IMR-90 (cell line): ENCODE measurements around the gene HDAC7. TPM values are rescaled to one million over a fixed set of nuclear protein-coding genes. Genes with fewer than 3 reads are reported as not detected.

Source experiments
- ATAC-seq: fragments of 200-7000 bp; cut with Tn5 transposase; 2 replicates; pipeline ENCODE4 v1.9.1; 2020; ENCODE audit warnings: low read depth, mild to moderate bottlenecking, moderate library complexity
- BruUV-seq: library from RNA; stranded (reverse); fragments of 400-500 nt; replicated peaks from 2 replicates; lab custom pipeline; 2021; lab: Mats Ljungman, UMichigan
- CTCF ChIA-PET: fragments of 300-600 bp; formaldehyde crosslinking; extraction: SDS; loops from one replicate; lab custom pipeline; 2021; ENCODE audit warnings: antibody characterized with exemption; lab: Yijun Ruan, JAX
- POLR2A ChIA-PET: fragments of 300-600 bp; sonication (Branson Sonifier 250); formaldehyde crosslinking; loops from one replicate; lab custom pipeline; 2022; ENCODE audit warnings: antibody characterized with exemption; ENCODE audit not compliant: unreplicated experiment; lab: Charles Lee
- DNase-seq: peaks from one replicate; pipeline ENCODE4 v3.0.0; 2013
- H2AFZ ChIP-seq: replicated peaks from 2 replicates; pipeline ENCODE3; 2013; ENCODE audit warnings: low read length, mild to moderate bottlenecking; ENCODE audit not compliant: poor library complexity
- H2AK5ac ChIP-seq: 2 replicates; pipeline ENCODE4 v1.6.1; 2013; ENCODE audit warnings: low read depth, low read length, inconsistent platforms
- H2AK9ac ChIP-seq: replicated peaks from 2 replicates; pipeline ENCODE3; 2013; ENCODE audit warnings: mild to moderate bottlenecking, low read depth, low read length, moderate library complexity; ENCODE audit not compliant: poor library complexity
- H2BK120ac ChIP-seq: 2 replicates; pipeline ENCODE4 v1.6.1; 2013; ENCODE audit warnings: low read depth, low read length, inconsistent platforms
- H2BK15ac ChIP-seq: 3 replicates; pipeline ENCODE4 v1.6.1; 2013; ENCODE audit warnings: low read depth, low read length, inconsistent platforms
- H2BK20ac ChIP-seq: 2 replicates; pipeline ENCODE4 v1.6.1; 2013; ENCODE audit warnings: low read depth, mild to moderate bottlenecking, inconsistent platforms, low read length, moderate library complexity
- H2BK5ac ChIP-seq: 2 replicates; pipeline ENCODE4 v1.6.1; 2013; ENCODE audit warnings: mild to moderate bottlenecking, low read depth, low read length, inconsistent platforms; ENCODE audit not compliant: poor library complexity, severe bottlenecking
- H3K14ac ChIP-seq: replicated peaks from 2 replicates; pipeline ENCODE4 v1.6.1; 2013; ENCODE audit warnings: low read depth, low read length, inconsistent platforms
- H3K18ac ChIP-seq: 2 replicates; pipeline ENCODE4 v1.6.1; 2013; ENCODE audit warnings: low read depth, low read length, control low read depth
- H3K23ac ChIP-seq: 2 replicates; pipeline ENCODE4 v1.6.1; 2013; ENCODE audit warnings: low read depth, low read length, inconsistent platforms
- H3K27ac ChIP-seq: 2 replicates; pipeline ENCODE4 v1.5.1; 2013; ENCODE audit warnings: mild to moderate bottlenecking, control low read depth, low read length; ENCODE audit not compliant: insufficient read depth
- H3K27me3 ChIP-seq: 2 replicates; pipeline ENCODE4 v1.6.1; 2013; ENCODE audit warnings: low read length; ENCODE audit not compliant: control insufficient read depth, insufficient read depth
- H3K36me3 ChIP-seq: 2 replicates; pipeline ENCODE4 v1.6.1; 2013; ENCODE audit warnings: low read length, mixed read lengths; ENCODE audit not compliant: control insufficient read depth, insufficient read depth
- H3K4ac ChIP-seq: 2 replicates; pipeline ENCODE4 v1.6.1; 2013; ENCODE audit warnings: low read depth, low read length, inconsistent platforms
- H3K4me1 ChIP-seq: 2 replicates; pipeline ENCODE4 v1.6.1; 2013; ENCODE audit warnings: low read length, mixed read lengths; ENCODE audit not compliant: control insufficient read depth, insufficient read depth
- H3K4me2 ChIP-seq: 2 replicates; pipeline ENCODE4 v1.6.1; 2013; ENCODE audit warnings: low read depth, mild to moderate bottlenecking, control low read depth, low read length, moderate library complexity
- H3K4me3 ChIP-seq: 2 replicates; pipeline ENCODE4 v1.5.1; 2013; ENCODE audit warnings: low read depth, mild to moderate bottlenecking, control low read depth, low read length, moderate library complexity; ENCODE audit not compliant: insufficient read depth
- H3K56ac ChIP-seq: 2 replicates; pipeline ENCODE4 v1.6.1; 2013; ENCODE audit warnings: low read length, inconsistent platforms; ENCODE audit not compliant: insufficient read depth; ENCODE audit errors: extremely low read depth
- H3K79me1 ChIP-seq, 2 experiments: 2 replicates each; pipeline ENCODE4 v1.6.1; 2013; ENCODE audit warnings: low read length in 2 of 2, inconsistent platforms in 1 of 2, low read depth in 1 of 2
- H3K9ac ChIP-seq: 2 replicates; pipeline ENCODE4 v1.6.1; 2013; ENCODE audit warnings: low read depth, low read length, control low read depth
- H3K9me1 ChIP-seq: 2 replicates; pipeline ENCODE4 v1.6.1; 2013; ENCODE audit warnings: low read length, inconsistent platforms; ENCODE audit not compliant: insufficient read depth
- H3K9me3 ChIP-seq: 2 replicates; pipeline ENCODE4 v1.6.1; 2013; ENCODE audit warnings: low read length; ENCODE audit not compliant: control insufficient read depth, insufficient read depth
- H4K20me1 ChIP-seq: 2 replicates; pipeline ENCODE4 v1.6.1; 2013; ENCODE audit warnings: low read length, inconsistent platforms; ENCODE audit not compliant: insufficient read depth
- H4K5ac ChIP-seq: 2 replicates; pipeline ENCODE4 v1.6.1; 2013; ENCODE audit warnings: mild to moderate bottlenecking, low read depth, low read length, control low read depth
- H4K8ac ChIP-seq, 2 experiments: 2 replicates each; pipeline ENCODE4 v1.6.1; 2013; ENCODE audit warnings: low read depth in 2 of 2, low read length in 2 of 2, control low read depth in 1 of 2, inconsistent platforms in 1 of 2
- H4K91ac ChIP-seq: 2 replicates; pipeline ENCODE4 v1.6.1; 2013; ENCODE audit warnings: low read depth, low read length, inconsistent platforms; ENCODE audit not compliant: insufficient read depth
- BHLHE40 ChIP-seq: fragments of 150-350 bp; IDR thresholded peaks from 2 replicates; pipeline ENCODE4 v1.6.1; 2016; ENCODE audit warnings: mild to moderate bottlenecking, low read depth, low read length
- CEBPB ChIP-seq: IDR thresholded peaks from 2 replicates; pipeline ENCODE4 v1.6.1; 2012; ENCODE audit warnings: low read depth, low read length, improper control_type of control experiment
- CHD1 ChIP-seq: IDR thresholded peaks from 2 replicates; pipeline ENCODE4 v1.6.1; 2012; ENCODE audit warnings: low read depth, low read length, improper control_type of control experiment
- FOS ChIP-seq: fragments of 150-350 bp; IDR thresholded peaks from 2 replicates; pipeline ENCODE4 v1.6.1; 2016; ENCODE audit warnings: low read depth, low read length
- MAFK ChIP-seq: IDR thresholded peaks from 2 replicates; pipeline ENCODE4 v1.6.1; 2012; ENCODE audit warnings: low read depth, low read length, improper control_type of control experiment
- MAZ ChIP-seq: IDR thresholded peaks from 2 replicates; pipeline ENCODE4 v1.6.1; 2012; ENCODE audit warnings: low read depth, mild to moderate bottlenecking, low read length, improper control_type of control experiment, moderate library complexity, borderline replicate concordance
- MXI1 ChIP-seq: IDR thresholded peaks from 2 replicates; pipeline ENCODE4 v1.6.1; 2012; ENCODE audit warnings: low read depth, mild to moderate bottlenecking, low read length, moderate library complexity, borderline replicate concordance
- NFE2L2 ChIP-seq: fragments of 150-350 bp; IDR thresholded peaks from 2 replicates; pipeline ENCODE4 v1.6.1; 2016; ENCODE audit warnings: low read depth, mild to moderate bottlenecking, low read length
- POLR2A ChIP-seq: IDR thresholded peaks from 2 replicates; pipeline ENCODE4 v1.6.1; 2012; ENCODE audit warnings: mild to moderate bottlenecking, low read depth, low read length
- RAD21 ChIP-seq: IDR thresholded peaks from 2 replicates; pipeline ENCODE4 v1.6.1; 2012; ENCODE audit warnings: low read length, improper control_type of control experiment
- RCOR1 ChIP-seq: IDR thresholded peaks from 2 replicates; pipeline ENCODE4 v1.6.1; 2012; ENCODE audit warnings: mild to moderate bottlenecking, low read length, improper control_type of control experiment; ENCODE audit not compliant: insufficient replicate concordance
- RFX5 ChIP-seq: IDR thresholded peaks from 2 replicates; pipeline ENCODE4 v1.8.0; 2012; ENCODE audit warnings: low read depth, mild to moderate bottlenecking, low read length, moderate library complexity
- SMC3 ChIP-seq: fragments of 150-350 bp; IDR thresholded peaks from 2 replicates; pipeline ENCODE4 v1.6.1; 2016; ENCODE audit warnings: low read depth, mild to moderate bottlenecking, antibody characterized with exemption, low read length, moderate library complexity
- WGBS, 2 experiments: methylation state at CpG; one replicate each; pipeline versions ENCODE4 v1.1.5 to v1.1.7; 2013; ENCODE audit warnings: missing lambda C conversion rate in 2 of 2; ENCODE audit not compliant: insufficient read length in 1 of 2; ENCODE audit errors: extremely low coverage in 2 of 2; 5-methylcytosine and 5-hydroxymethylcytosine counted together
- dilution Hi-C: fragments of 300-500 bp; cut with HindIII; formaldehyde crosslinking; loops from one replicate; pipeline ENCODE4 v1.14.3; 2018; ENCODE audit warnings: low sequenced_read_pairs; ENCODE audit not compliant: unreplicated experiment
- in situ Hi-C: fragments of 300-500 bp; cut with MboI; formaldehyde crosslinking; loops from 3 replicates; pipeline ENCODE4 v1.14.3; 2019; ENCODE audit warnings: low sequenced_read_pairs, inconsistent platforms, mixed read lengths
- intact Hi-C: fragments of 100-400 bp; cut with micrococcal nuclease; formaldehyde crosslinking; loops from 2 replicates; pipeline ENCODE4 v1.10.0; 2022
- polyA plus RNA-seq, 3 experiments: library from polyadenylated mRNA; depleted of rRNA; stranded (reverse); fragments of >200 nt; gene quantifications; 2 replicates each; pipeline ENCODE4 v1.2.3, GENCODE V29; 2012; ENCODE audit warnings: low replicate concordance in 1 of 3
- total RNA-seq: library from RNA; depleted of rRNA; stranded (reverse); fragments of >200 nt; gene quantifications from 2 replicates; pipeline ENCODE4 v1.2.3, GENCODE V29; 2012
- TF ChIP-seq, protein P1 (sequence below): fragments of 150-350 bp; IDR thresholded peaks from 2 replicates; pipeline ENCODE4 v1.6.1; 2016; ENCODE audit warnings: low read depth, mild to moderate bottlenecking, low read length, moderate library complexity, borderline replicate concordance
- TF ChIP-seq, protein P2 (sequence below): fragments of 150-350 bp; IDR thresholded peaks from 2 replicates; pipeline ENCODE4 v1.6.1; 2017; ENCODE audit warnings: mild to moderate bottlenecking, antibody characterized with exemption, low read length, low read depth

The HDAC7 gene
- total and polyA plus RNA-seq, 2 of the 4 experiments (the other 2 are of a cell fraction): 10.4 to 64.7 TPM

DNA sequence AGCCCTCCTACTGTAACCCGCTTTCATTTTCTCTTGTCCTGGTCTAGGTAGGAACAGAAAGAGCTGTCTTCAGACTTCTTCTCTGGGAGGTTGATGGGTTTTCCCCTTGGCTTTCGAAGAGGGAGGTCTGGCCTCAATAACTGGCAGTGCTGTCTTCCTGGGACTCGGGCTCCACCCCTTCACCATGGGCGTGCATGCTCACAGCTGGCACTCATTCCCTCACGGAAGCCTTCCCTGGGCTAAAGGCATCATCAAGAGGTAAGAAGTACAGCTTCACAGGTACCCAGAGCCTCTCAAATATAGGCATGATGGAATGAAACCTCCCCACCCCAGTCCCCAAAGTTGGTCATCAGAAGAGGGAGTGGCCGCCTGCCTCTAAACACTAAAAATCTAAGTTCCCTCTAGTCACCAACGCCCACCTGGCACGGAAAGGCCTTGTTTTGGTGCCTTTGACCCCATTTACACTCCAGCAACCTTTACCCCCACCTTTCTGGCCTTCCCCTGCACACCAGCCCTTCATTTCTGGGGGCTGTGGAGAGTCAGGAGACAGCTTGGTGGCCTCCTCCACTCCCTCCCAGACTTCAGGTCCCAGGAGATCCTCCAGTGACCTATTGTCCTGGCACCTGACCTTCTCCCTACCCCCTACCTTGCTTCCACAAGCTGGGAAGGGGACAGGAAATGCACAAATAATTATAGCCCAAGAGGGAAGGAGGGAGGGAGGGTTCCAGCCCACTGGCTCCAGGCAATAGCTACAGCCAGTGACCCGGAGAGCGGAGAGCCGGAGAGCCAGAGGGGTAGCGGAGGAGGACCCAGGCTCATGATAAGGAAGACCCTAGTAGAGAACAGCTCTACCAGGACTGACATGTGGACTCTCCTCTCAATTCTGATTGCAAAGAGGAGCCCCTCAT is 63.8 kb downstream of the HDAC7 start:
- no peak overlapping the region for H3K18ac ChIP-seq
- no peaks in the 10 kb centered on the region for H3K27me3 ChIP-seq
- H3K36me3 ChIP-seq: no peaks in the 10 kb centered on the region
- no peak overlapping the region for H3K9ac ChIP-seq
- H2BK15ac ChIP-seq: no peak overlapping the region
- H3K79me1 ChIP-seq: no peaks in the 10 kb centered on the region
- no peak for ATAC-seq
- no peak overlapping the region for H3K56ac ChIP-seq
- no peak overlapping the region for H2AK5ac ChIP-seq
- H4K20me1 ChIP-seq: no peaks in the 10 kb centered on the region
- H3K14ac ChIP-seq: no peak overlapping the region
- no peak overlapping the region; the same call in 1 of the 2 replicates for H3K4ac ChIP-seq
- in situ Hi-C loops (no loop called here), intact Hi-C loops (no loop called here), dilution Hi-C loops (no loop called here)
- DNase-seq: no peak
- no peak overlapping the region for H3K4me2 ChIP-seq
- no peak overlapping the region for H2BK120ac ChIP-seq
- BruUV-seq: no TSS peak
- no peak overlapping the region for H4K91ac ChIP-seq
- CTCF ChIA-PET: interaction anchor here (0.6 to 0.7 kb wide), 2 partner anchors 11 to 19 kb away, joined by 3 read pairs; no protein-coding TSS in a partner anchor
- peaks cover 13% of the 10 kb centered on the region; the same call in 1 of the 2 replicates for H3K9me1 ChIP-seq
- no peak overlapping the region for H4K5ac ChIP-seq
- H3K9me3 ChIP-seq: no peaks in the 10 kb centered on the region
- H3K23ac ChIP-seq: no peak overlapping the region
- POLR2A ChIA-PET: no interaction called here
- no peak overlapping the region for H2BK20ac ChIP-seq
- peaks cover 21% of the 10 kb centered on the region for H3K4me1 ChIP-seq
- WGBS, 2 experiments: 83% methylated on average over 1 of the region's 12 CpGs; no CpG with 5 or more reads in 1 of the 2 experiments
- H4K8ac ChIP-seq: no peak overlapping the region
- no peak overlapping the region for H2BK5ac ChIP-seq
- no peak overlapping the region for H2AFZ ChIP-seq
- no peak overlapping the region for H3K27ac ChIP-seq
- no peak overlapping the region for H2AK9ac ChIP-seq
- H3K4me3 ChIP-seq: no peak overlapping the region
- no peak for TF ChIP-seq CEBPB
- no peak for TF ChIP-seq MAZ
- TF ChIP-seq BHLHE40: no peak
- no peak for TF ChIP-seq MAFK
- TF ChIP-seq NFE2L2: no peak
- no peak for TF ChIP-seq FOS
- TF ChIP-seq POLR2A: no peak
- TF ChIP-seq RFX5: no peak
- TF ChIP-seq, protein P1, sequence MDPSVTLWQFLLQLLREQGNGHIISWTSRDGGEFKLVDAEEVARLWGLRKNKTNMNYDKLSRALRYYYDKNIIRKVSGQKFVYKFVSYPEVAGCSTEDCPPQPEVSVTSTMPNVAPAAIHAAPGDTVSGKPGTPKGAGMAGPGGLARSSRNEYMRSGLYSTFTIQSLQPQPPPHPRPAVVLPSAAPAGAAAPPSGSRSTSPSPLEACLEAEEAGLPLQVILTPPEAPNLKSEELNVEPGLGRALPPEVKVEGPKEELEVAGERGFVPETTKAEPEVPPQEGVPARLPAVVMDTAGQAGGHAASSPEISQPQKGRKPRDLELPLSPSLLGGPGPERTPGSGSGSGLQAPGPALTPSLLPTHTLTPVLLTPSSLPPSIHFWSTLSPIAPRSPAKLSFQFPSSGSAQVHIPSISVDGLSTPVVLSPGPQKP: no peak
- TF ChIP-seq MXI1: no peak
- no peak for TF ChIP-seq CHD1
- TF ChIP-seq, protein P2, sequence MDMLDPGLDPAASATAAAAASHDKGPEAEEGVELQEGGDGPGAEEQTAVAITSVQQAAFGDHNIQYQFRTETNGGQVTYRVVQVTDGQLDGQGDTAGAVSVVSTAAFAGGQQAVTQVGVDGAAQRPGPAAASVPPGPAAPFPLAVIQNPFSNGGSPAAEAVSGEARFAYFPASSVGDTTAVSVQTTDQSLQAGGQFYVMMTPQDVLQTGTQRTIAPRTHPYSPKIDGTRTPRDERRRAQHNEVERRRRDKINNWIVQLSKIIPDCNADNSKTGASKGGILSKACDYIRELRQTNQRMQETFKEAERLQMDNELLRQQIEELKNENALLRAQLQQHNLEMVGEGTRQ: no peak
- no peak for TF ChIP-seq SMC3
- no peak for TF ChIP-seq RCOR1
- TF ChIP-seq RAD21: no peak
